Sigmoid colon (tissue), 7 donors: ENCODE results near the gene FRAS1. TPM values are rescaled to one million over a fixed set of nuclear protein-coding genes. Genes with fewer than 3 reads are reported as not detected.

Experiments
- DNase-seq: peaks from one replicate; pipeline ENCODE4 v3.0.0-alpha.2; 2019
- H3K27ac ChIP-seq, 4 donors: fragments of 200-600 bp; sonication (generic); one replicate each; pipeline ENCODE4 v1.5.1; 2016 to 2019; ENCODE audit warnings: mild to moderate bottlenecking in 1 of 4
- H3K27me3 ChIP-seq, 3 donors: fragments of 200-600 bp; sonication (generic); one replicate each; pipeline ENCODE4 v1.5.1; 2019; ENCODE audit warnings: mild to moderate bottlenecking in 1 of 3
- H3K36me3 ChIP-seq, 4 donors: fragments of 200-600 bp; sonication (generic); one replicate each; pipeline ENCODE4 v1.5.1; 2016 to 2019
- H3K4me1 ChIP-seq, 4 donors: fragments of 200-600 bp; sonication (generic); one replicate each; pipeline ENCODE4 v1.5.1; 2017 to 2019
- H3K4me3 ChIP-seq, 4 donors: fragments of 200-600 bp; sonication (generic); one replicate each; pipeline ENCODE4 v1.5.1; 2017 to 2019; ENCODE audit warnings: mild to moderate bottlenecking in 2 of 4, moderate library complexity in 1 of 4
- H3K9me3 ChIP-seq, 4 donors: fragments of 200-600 bp in 3 of 4; sonication (generic) in 3 of 4; one replicate each; pipeline versions ENCODE4 v1.5.1 to v1.6.1; 2013 to 2019
- CTCF ChIP-seq, 4 experiments: fragments of 450-650 bp in 3 of 4; fragments of 200-600 bp in 1 of 4; IDR thresholded peaks; one replicate each; pipeline ENCODE4 v1.5.1; 2016 to 2019; ENCODE audit warnings: antibody characterized with exemption in 4 of 4, mild to moderate bottlenecking in 3 of 4, moderate library complexity in 2 of 4
- EP300 ChIP-seq, 4 donors: sonication (generic); formaldehyde crosslinking; IDR thresholded peaks; one replicate each; pipeline ENCODE4 v1.6.1; 2017; ENCODE audit warnings: antibody characterized with exemption in 4 of 4
- POLR2A ChIP-seq, 2 donors: fragments of 450-650 bp; IDR thresholded peaks; one replicate each; pipeline ENCODE4 v1.6.1; 2016; ENCODE audit warnings: antibody characterized with exemption in 2 of 2, mild to moderate bottlenecking in 2 of 2, moderate library complexity in 2 of 2
- POLR2AphosphoS5 ChIP-seq, 4 donors: sonication (generic); formaldehyde crosslinking; IDR thresholded peaks; one replicate each; pipeline ENCODE4 v1.6.1; 2017; ENCODE audit warnings: antibody characterized with exemption in 4 of 4
- WGBS, 2 donors: extraction: QIAGEN DNeasy Blood & Tissue Kit; methylation state at CpG; one replicate each; pipeline ENCODE4 v1.1.7; 2013; 5-methylcytosine and 5-hydroxymethylcytosine counted together
- intact Hi-C: fragments of 100-400 bp; cut with DNase I; formaldehyde crosslinking; loops from one replicate; pipeline ENCODE4 v1.15.1; 2023
- polyA plus RNA-seq, 3 donors: library from polyadenylated mRNA; stranded (reverse); fragments of 200-250 nt; gene quantifications; one replicate each; pipeline ENCODE4 v1.2.3, GENCODE V29; 2013
- total RNA-seq, 4 donors: library from RNA; depleted of rRNA; stranded (reverse); fragments of >200 nt; gene quantifications; one replicate each; pipeline ENCODE4 v1.1.0, GENCODE V29; 2016
- donor health status: healthy with polysubstance abuse.
- donor health status: Bipolar disorder and iron deficiency.
- donor health status: healthy.

Gene FRAS1
- total and polyA plus RNA-seq, 7 donors: under 0.01 to 22.4 (median 7.4) TPM; not detected in 1

- Histone ChIP-seq H3K27ac (peak within 1 kb of the TSS; percentile 60 to 86 (median 78)), H3K9me3 (no peaks in the 10 kb centered on the region), H3K4me1 (peaks cover 0 to 27% (median 17%) of the 10 kb centered on the region in 4 donors), H3K4me3 (peak within 1 kb of the TSS; percentile 27 to 68 (median 55)), H3K36me3 (no peaks in the 10 kb centered on the region), H3K27me3 (no peaks in the 10 kb centered on the region)
- no peak for DNase-seq
- TF ChIP-seq CTCF (IDR thresholded peaks at IDR 0.05): no peak
- no peak for TF ChIP-seq POLR2A (IDR thresholded peaks at IDR 0.05)
- peak in 3 of 4 donors; percentile 21 to 37 (median 32) for TF ChIP-seq POLR2AphosphoS5 (IDR thresholded peaks at IDR 0.05)
- WGBS, 2 donors: 2 to 7% methylated on average over 65 of the region's 65 CpGs
- intact Hi-C loops: no loop called here
These were observed 494.6 kb downstream of the FRAS1 start, which contains the start of gene ANXA3 for GRCh38 chr4:78551420-78552351. ANXA3 (plus strand) TSS chr4:78551770; CDS start chr4:78554474, 2,704 bp downstream.

GRCh38 chr4:78552389-78553042 is 495.4 kb downstream of the FRAS1 start:
- Histone ChIP-seq H3K27me3 (no peaks in the 10 kb centered on the region), H3K36me3 (no peaks in the 10 kb centered on the region), H3K9me3 (no peaks in the 10 kb centered on the region), H3K4me1 (peaks cover 0 to 27% (median 17%) of the 10 kb centered on the region in 4 donors), H3K27ac (peak overlapping the region; percentile 60 to 86 (median 78)), H3K4me3 (peak overlapping the region; percentile 27 to 68 (median 55))
- 19 to 44% methylated on average over 10 of the region's 10 CpGs for WGBS, 2 donors
- intact Hi-C loops: no loop called here
- no peak for DNase-seq
- no peak for TF ChIP-seq POLR2A (IDR thresholded peaks at IDR 0.05)
- no peak for TF ChIP-seq POLR2AphosphoS5 (IDR thresholded peaks at IDR 0.05)
- no peak for TF ChIP-seq CTCF (IDR thresholded peaks at IDR 0.05)
- no peak for TF ChIP-seq EP300 (IDR thresholded peaks at IDR 0.05)

- TF ChIP-seq EP300 (IDR thresholded peaks at IDR 0.05) (no peak), POLR2A (IDR thresholded peaks at IDR 0.05) (no peak), CTCF (IDR thresholded peaks at IDR 0.05) (no peak), POLR2AphosphoS5 (IDR thresholded peaks at IDR 0.05) (no peak)
- WGBS, 2 donors: 87 to 88% methylated on average over 3 of the region's 3 CpGs
- no peak for DNase-seq
- H3K27ac ChIP-seq: peak overlapping the region in 3 of 4 donors; percentile 75 to 86 (median 82)
- H3K36me3 ChIP-seq: no peaks in the 10 kb centered on the region
- peak overlapping the region in 1 of 4 donors; percentile 68 for H3K4me3 ChIP-seq
- intact Hi-C loops: no loop called here
- H3K4me1 ChIP-seq: peaks cover 0 to 27% (median 17%) of the 10 kb centered on the region in 4 donors
- H3K9me3 ChIP-seq: no peaks in the 10 kb centered on the region
- no peaks in the 10 kb centered on the region for H3K27me3 ChIP-seq
These were observed 495.9 kb downstream of the FRAS1 start for GRCh38 chr4:78553043-78553396.

- intact Hi-C loops: no loop called here
- peaks cover 0 to 27% (median 17%) of the 10 kb centered on the region in 4 donors for H3K4me1 ChIP-seq
These were observed 496.5 kb downstream of the FRAS1 start for GRCh38 chr4:78553529-78554060.

More at GRCh38 chr4:78553529-78554060, 496.5 kb downstream of the FRAS1 start:
- TF ChIP-seq EP300 (IDR thresholded peaks at IDR 0.05) (no peak), CTCF (IDR thresholded peaks at IDR 0.05) (no peak), POLR2A (IDR thresholded peaks at IDR 0.05) (no peak), POLR2AphosphoS5 (IDR thresholded peaks at IDR 0.05) (no peak)
- Histone ChIP-seq H3K36me3 (no peaks in the 10 kb centered on the region), H3K9me3 (no peaks in the 10 kb centered on the region), H3K4me3 (no peak overlapping the region), H3K27me3 (no peaks in the 10 kb centered on the region), H3K27ac (peak overlapping the region in 3 of 4 donors; percentile 75 to 86 (median 82))
- DNase-seq: no peak
